ENCODE measurements around the gene CCDC144A. TPM values are rescaled to one million over a fixed set of nuclear protein-coding genes. Genes with fewer than 3 reads are reported as not detected.
"Not testable (repeated sequence)": the region's sequence is repeated elsewhere in the genome, so short reads cannot be mapped to it uniquely, and the experiment has no call there.

CCDC144A gene
- total RNA-seq, 1 experiment from 2014 or later, result 1.9 TPM

DNA sequence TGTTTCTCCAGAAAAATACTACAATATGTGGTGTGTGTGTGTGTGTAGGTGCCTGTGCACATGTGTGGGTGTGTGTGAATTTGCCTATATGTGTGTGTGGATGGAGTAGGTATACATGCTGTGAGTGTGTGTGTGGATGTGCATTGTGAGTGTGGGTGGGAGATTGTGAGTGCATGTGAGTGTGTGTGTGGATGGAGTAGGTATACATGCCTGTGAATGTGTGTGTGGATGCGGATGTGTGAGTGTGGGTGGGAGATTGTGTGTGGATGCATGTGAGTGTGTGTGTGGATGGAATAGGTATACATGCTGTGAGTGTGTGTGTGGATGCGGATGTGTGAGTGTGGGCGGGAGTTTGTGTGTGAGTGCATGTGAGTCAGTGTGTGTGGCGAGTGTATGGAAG is 116.6 kb downstream of the CCDC144A start:
- not testable (repeated sequence) for H4K91ac ChIP-seq (ENCODE audit: insufficient read length, low read depth, low read length); H3K4me2 ChIP-seq (ENCODE audit: insufficient read depth, insufficient read length, low read length); H3K79me1 ChIP-seq (ENCODE audit: insufficient read depth, low read depth, low read length, poor library complexity, severe bottlenecking); DNase-seq; H3K23me2 ChIP-seq (ENCODE audit: insufficient read length, low read depth, low read length, poor library complexity, severe bottlenecking); H3K56ac ChIP-seq (ENCODE audit: insufficient read length, low read depth, low read length); H2BK5ac ChIP-seq (ENCODE audit: insufficient read length, low read length); H3K4me1 Mint-ChIP-seq; H3K27me3 ChIP-seq (ENCODE audit: insufficient read depth, low read length); H3T11ph ChIP-seq (ENCODE audit: low read length); H3K4me3 Mint-ChIP-seq; H3K18ac ChIP-seq (ENCODE audit: insufficient read length, low read depth, low read length); H3K27ac Mint-ChIP-seq; H4K20me1 ChIP-seq (ENCODE audit: control insufficient read depth, insufficient read depth, insufficient read length); H2BK20ac ChIP-seq (ENCODE audit: low read depth, low read length, poor library complexity, severe bottlenecking); H2BK120ac ChIP-seq (ENCODE audit: low read depth, low read length, poor library complexity, severe bottlenecking); H3K27ac ChIP-seq (ENCODE audit: insufficient read length, low read depth, low read length); H3K4ac ChIP-seq (ENCODE audit: low read depth, low read length); H3K14ac ChIP-seq (ENCODE audit: insufficient read depth, low read length); H2BK15ac ChIP-seq (ENCODE audit: low read depth, low read length); H3K4me1 ChIP-seq (ENCODE audit: insufficient read depth, low read length); H3K79me2 ChIP-seq (ENCODE audit: insufficient read depth, low read length); H2AFZ ChIP-seq (ENCODE audit: low read length); H3K23ac ChIP-seq (ENCODE audit: insufficient read length, low read depth, low read length); H2BK12ac ChIP-seq (ENCODE audit: insufficient read length, low read depth, low read length); H4K8ac ChIP-seq (replicated peaks; ENCODE audit: insufficient read length, low read depth, low read length); H3K9ac ChIP-seq (ENCODE audit: extremely low read depth, insufficient read length, low read length); H2AK5ac ChIP-seq (ENCODE audit: insufficient read length, low read length); H4K5ac ChIP-seq (ENCODE audit: insufficient read length, low read depth, low read length); H3K9me3 Mint-ChIP-seq; H3K27me3 Mint-ChIP-seq (ENCODE audit: low read depth); H3K36me3 Mint-ChIP-seq (ENCODE audit: insufficient read depth in 1 of 3, low read depth in 3 of 3); H3K9me3 ChIP-seq (ENCODE audit: control insufficient read depth, low read depth, low read length)
- 100% methylated on average over 1 of the region's 4 CpGs for WGBS (ENCODE audit: extremely low coverage, insufficient read length, low lambda C conversion rate)

DNA sequence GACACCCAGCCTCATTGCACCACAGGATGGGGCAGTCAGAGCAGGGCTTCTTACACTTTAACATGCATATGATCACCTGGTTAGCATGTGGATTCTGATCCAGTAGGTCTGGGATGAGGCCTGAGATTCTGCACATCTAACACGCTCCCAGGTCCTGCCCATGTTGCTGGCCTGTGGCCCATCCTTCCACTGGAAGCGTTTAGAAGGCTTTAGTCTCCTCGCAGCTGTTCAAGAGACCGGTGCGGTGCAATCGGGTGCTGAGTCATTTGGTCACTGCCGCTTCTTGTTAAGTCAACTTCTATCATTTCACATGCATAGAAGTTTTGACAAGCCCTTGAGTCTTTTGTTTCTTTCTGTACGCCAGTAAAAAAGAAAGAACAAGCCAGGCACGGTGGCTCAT is 117.6 kb downstream of the CCDC144A start:
- H3K23me2 ChIP-seq (ENCODE audit: insufficient read length, low read depth, low read length, poor library complexity, severe bottlenecking); H3K79me2 ChIP-seq (ENCODE audit: insufficient read depth, low read length); H2BK5ac ChIP-seq (ENCODE audit: insufficient read length, low read length); H3K27me3 Mint-ChIP-seq (ENCODE audit: low read depth); H2BK12ac ChIP-seq (ENCODE audit: insufficient read length, low read depth, low read length); H2BK20ac ChIP-seq (ENCODE audit: low read depth, low read length, poor library complexity, severe bottlenecking); H3K4me2 ChIP-seq (ENCODE audit: insufficient read depth, insufficient read length, low read length); H3K9me3 Mint-ChIP-seq; H3K9me3 ChIP-seq (ENCODE audit: control insufficient read depth, low read depth, low read length); H3K56ac ChIP-seq (ENCODE audit: insufficient read length, low read depth, low read length); H3K4me1 Mint-ChIP-seq; H2BK15ac ChIP-seq (ENCODE audit: low read depth, low read length); H3K4me1 ChIP-seq (ENCODE audit: insufficient read depth, low read length); H3K4ac ChIP-seq (ENCODE audit: low read depth, low read length); H2AK5ac ChIP-seq (ENCODE audit: insufficient read length, low read length); H3K9ac ChIP-seq (ENCODE audit: extremely low read depth, insufficient read length, low read length); H3K27me3 ChIP-seq (ENCODE audit: insufficient read depth, low read length); H3K79me1 ChIP-seq (ENCODE audit: insufficient read depth, low read depth, low read length, poor library complexity, severe bottlenecking); H4K20me1 ChIP-seq (ENCODE audit: control insufficient read depth, insufficient read depth, insufficient read length); H3K4me3 Mint-ChIP-seq; H3K14ac ChIP-seq (ENCODE audit: insufficient read depth, low read length); H4K5ac ChIP-seq (ENCODE audit: insufficient read length, low read depth, low read length); H3K27ac ChIP-seq (ENCODE audit: insufficient read length, low read depth, low read length); H3K23ac ChIP-seq (ENCODE audit: insufficient read length, low read depth, low read length); DNase-seq; H3T11ph ChIP-seq (ENCODE audit: low read length); H3K18ac ChIP-seq (ENCODE audit: insufficient read length, low read depth, low read length); H3K36me3 Mint-ChIP-seq (ENCODE audit: insufficient read depth in 1 of 3, low read depth in 3 of 3); H4K8ac ChIP-seq (replicated peaks; ENCODE audit: insufficient read length, low read depth, low read length); H4K91ac ChIP-seq (ENCODE audit: insufficient read length, low read depth, low read length); H2BK120ac ChIP-seq (ENCODE audit: low read depth, low read length, poor library complexity, severe bottlenecking); H2AFZ ChIP-seq (ENCODE audit: low read length): not testable (repeated sequence)
- peak overlapping the region in 1 of 3 experiments; percentile 94; a peak in 1 of 7 replicates for H3K27ac Mint-ChIP-seq
- WGBS (ENCODE audit: extremely low coverage, insufficient read length, low lambda C conversion rate), result no CpG with 5 or more reads among the region's 9 CpGs

Measured in H9 (cell line).